Lower leg skin (tissue), 4 donors: ENCODE data around the gene SMNDC1. TPM values are rescaled to one million over a fixed set of nuclear protein-coding genes. Genes with fewer than 3 reads are reported as not detected.

Source experiments
- DNase-seq, 2 donors: peaks; one replicate each; pipeline ENCODE4 v3.0.0-alpha.2; 2019; ENCODE audit warnings: low spot score in 2 of 2
- H3K4me3 ChIP-seq: fragments of 200-600 bp; sonication (generic); 2 replicates; pipeline ENCODE4 v1.5.1; 2017; ENCODE audit warnings: mild to moderate bottlenecking, low read depth; ENCODE audit not compliant: poor library complexity, severe bottlenecking
- CTCF ChIP-seq, 3 donors: fragments of 450-650 bp; IDR thresholded peaks; one replicate each; pipeline ENCODE4 v1.5.1; 2016; ENCODE audit warnings: antibody characterized with exemption in 3 of 3, mild to moderate bottlenecking in 3 of 3, moderate library complexity in 2 of 3
- POLR2A ChIP-seq, 2 donors: fragments of 450-650 bp; IDR thresholded peaks; one replicate each; pipeline ENCODE4 v1.6.1; 2016 to 2017; ENCODE audit warnings: antibody characterized with exemption in 2 of 2, mild to moderate bottlenecking in 1 of 2, moderate library complexity in 1 of 2
- WGBS, 2 donors: methylation state at CpG; one replicate each; pipeline ENCODE4 v1.1.5; 2018; 5-methylcytosine and 5-hydroxymethylcytosine counted together
- intact Hi-C: fragments of 100-400 bp; cut with DNase I; formaldehyde crosslinking; loops from one replicate; pipeline ENCODE4 v1.15.0; 2023; ENCODE audit warnings: low total_unique reads
- total RNA-seq, 4 donors: library from RNA; depleted of rRNA; stranded (reverse); fragments of >200 nt; gene quantifications; one replicate each; pipeline ENCODE4 v1.1.0, GENCODE V29; 2016

SMNDC1 gene
- total RNA-seq, 4 donors from 2014 or later: 8.0 to 20.5 (median 10.6) TPM

GRCh38 chr10:110349831-110350230 lies 45.1 kb upstream of the SMNDC1 start:
- H3K4me3 ChIP-seq: no peak overlapping the region
- DNase-seq: no peak
- 71 to 73% methylated on average over 3 of the region's 3 CpGs for WGBS, 2 donors
- intact Hi-C loops: no loop called here
- TF ChIP-seq POLR2A (IDR thresholded peaks at IDR 0.05) (no peak), CTCF (IDR thresholded peaks at IDR 0.05) (no peak)

GRCh38 chr10:110349386-110349785 lies 44.7 kb upstream of the SMNDC1 start:
- TF ChIP-seq CTCF (IDR thresholded peaks at IDR 0.05): no peak
- TF ChIP-seq POLR2A (IDR thresholded peaks at IDR 0.05): no peak
- H3K4me3 ChIP-seq: no peak overlapping the region
- intact Hi-C loops: no loop called here
- DNase-seq: no peak
- WGBS, 2 donors: 67 to 81% methylated on average over 5 of the region's 5 CpGs

GRCh38 chr10:110348336-110348735 lies 43.6 kb upstream of the SMNDC1 start:
- TF ChIP-seq CTCF (IDR thresholded peaks at IDR 0.05): no peak
- no peak for TF ChIP-seq POLR2A (IDR thresholded peaks at IDR 0.05)
- intact Hi-C loops: no loop called here
- DNase-seq: no peak
- no peak overlapping the region for H3K4me3 ChIP-seq

- no peak for DNase-seq
- TF ChIP-seq CTCF (IDR thresholded peaks at IDR 0.05) (no peak), POLR2A (IDR thresholded peaks at IDR 0.05) (no peak)
- 90 to 92% methylated on average over 4 of the region's 4 CpGs for WGBS, 2 donors
- no peak overlapping the region for H3K4me3 ChIP-seq
- intact Hi-C loops: no loop called here
These were observed 42.2 kb upstream of the SMNDC1 start for GRCh38 chr10:110346914-110347313.

- no peak for DNase-seq
- intact Hi-C loops: no loop called here
- H3K4me3 ChIP-seq: no peak overlapping the region
- WGBS, 2 donors: 78% methylated on average over 4 of the region's 4 CpGs
- TF ChIP-seq POLR2A (IDR thresholded peaks at IDR 0.05) (no peak), CTCF (IDR thresholded peaks at IDR 0.05) (no peak)
These were observed 40.6 kb upstream of the SMNDC1 start for GRCh38 chr10:110345286-110345685.

GRCh38 chr10:110344622-110345021 lies 39.9 kb upstream of the SMNDC1 start:
- no peak overlapping the region for H3K4me3 ChIP-seq
- 27 to 33% methylated on average over 2 of the region's 2 CpGs for WGBS, 2 donors
- DNase-seq: no peak
- TF ChIP-seq CTCF (IDR thresholded peaks at IDR 0.05) (no peak), POLR2A (IDR thresholded peaks at IDR 0.05) (no peak)
- intact Hi-C loops: no loop called here
